HG03558 (cell line): Measurements from ENCODE around the gene PNKD.
"Not testable (repeated sequence)": the region's sequence is repeated elsewhere in the genome, so short reads cannot be mapped to it uniquely, and the experiment has no call there.

ENCODE experiments used
- ATAC-seq: cut with Tn5 transposase; IDR thresholded peaks from one replicate; pipeline ENCODE4 v1.9.1; 2021; ENCODE audit warnings: moderate number of reproducible peaks; ENCODE audit not compliant: unreplicated experiment; ENCODE audit errors: extremely low read depth

Gene PNKD

DNA sequence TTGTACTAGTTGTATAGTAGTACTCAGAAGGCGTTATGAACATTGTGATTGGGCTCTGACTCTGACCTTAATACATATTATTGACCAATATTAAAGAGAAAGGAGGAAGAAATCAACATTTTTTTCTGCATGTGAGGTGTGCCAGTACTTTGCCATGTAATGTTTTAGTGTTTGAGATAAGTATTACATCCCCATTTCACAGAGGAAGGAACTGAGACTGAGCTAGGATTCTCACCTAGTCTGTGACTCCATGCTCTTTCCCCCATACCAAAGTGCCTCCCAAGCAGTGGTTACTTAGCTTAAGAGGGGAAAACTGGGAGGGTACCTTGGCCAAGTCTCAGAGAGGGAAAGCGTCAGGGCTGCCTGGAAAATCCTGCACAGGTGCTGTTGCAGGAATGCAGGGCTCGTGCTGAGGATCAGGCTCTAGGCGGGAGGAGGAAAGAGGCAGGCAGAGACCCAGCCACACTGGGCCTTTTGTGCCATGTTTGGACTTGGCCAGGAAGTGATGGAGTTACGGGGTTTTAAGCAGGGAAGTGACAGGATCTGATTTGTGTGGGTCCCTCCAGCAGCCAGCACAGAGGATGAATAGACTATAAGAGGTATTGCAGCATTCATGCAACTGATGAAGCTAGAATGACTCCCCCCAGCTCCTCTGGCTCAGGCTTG, 1.7 kb downstream of the PNKD start:
- ATAC-seq = no peak

DNA sequence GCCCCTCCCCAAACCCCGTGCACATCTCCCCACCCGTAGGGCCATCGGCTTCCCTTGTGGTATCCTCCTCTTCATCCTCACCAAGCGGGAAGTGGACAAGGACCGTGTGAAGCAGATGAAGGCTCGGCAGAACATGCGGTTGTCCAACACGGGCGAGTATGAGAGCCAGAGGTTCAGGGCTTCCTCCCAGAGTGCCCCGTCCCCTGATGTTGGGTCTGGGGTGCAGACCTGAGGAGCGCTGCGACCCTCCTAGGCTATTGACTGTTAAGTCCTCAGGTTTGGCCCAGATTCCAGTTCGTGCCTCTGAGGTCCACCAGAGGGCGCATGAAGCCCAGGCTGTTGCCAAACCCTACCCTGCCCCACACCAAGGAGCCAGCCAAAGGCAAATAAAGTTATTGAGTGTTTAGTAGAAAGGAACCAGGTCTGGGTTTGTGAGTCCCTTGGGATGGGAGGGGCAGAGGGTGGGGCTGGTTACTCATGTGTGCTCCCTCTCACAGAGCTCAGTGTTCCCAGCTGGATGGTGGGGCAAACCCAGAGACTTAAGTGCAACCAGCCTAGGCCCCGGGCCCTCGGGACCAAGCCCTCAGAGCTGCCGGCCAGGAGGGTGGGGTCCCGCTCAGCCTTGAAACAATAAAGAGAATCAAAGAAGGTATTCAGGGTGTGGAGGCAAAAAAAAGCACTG, 2.4 kb downstream of the PNKD start:
- no peak for ATAC-seq

DNA sequence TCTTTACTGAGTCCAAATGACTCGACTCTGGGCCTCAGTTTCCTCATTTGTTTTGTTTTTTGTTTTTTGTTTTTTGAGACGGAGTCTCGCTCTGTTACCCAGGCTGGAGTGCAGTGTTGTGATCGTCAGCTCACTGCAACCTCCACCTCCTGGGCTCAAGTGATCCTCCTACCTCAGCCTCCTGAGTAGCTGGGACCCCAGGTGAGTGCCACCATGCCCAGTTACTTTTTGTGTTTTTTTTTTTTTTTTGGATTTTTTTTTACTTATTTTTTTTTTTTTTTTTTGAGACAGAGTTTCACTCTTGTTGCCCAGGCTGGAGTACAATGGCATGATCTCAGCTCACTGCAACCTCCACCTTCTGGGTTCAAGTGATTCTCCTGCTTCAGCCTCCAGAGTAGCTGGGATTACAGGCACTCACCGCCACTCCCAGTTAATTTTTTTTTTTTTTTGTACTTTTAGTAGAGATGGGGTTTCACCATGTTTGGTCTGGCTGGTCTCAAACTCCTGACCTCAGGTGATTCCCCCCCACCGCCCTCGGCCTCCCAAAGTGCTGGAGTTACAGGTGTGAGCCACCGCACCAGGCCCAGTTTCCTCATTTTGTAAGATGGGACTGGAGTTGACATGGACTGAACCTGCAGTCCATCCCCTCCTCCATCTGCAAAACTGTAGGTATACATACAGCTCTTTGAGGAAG, 3.0 kb downstream of the PNKD start:
- ATAC-seq = not testable (repeated sequence)

DNA sequence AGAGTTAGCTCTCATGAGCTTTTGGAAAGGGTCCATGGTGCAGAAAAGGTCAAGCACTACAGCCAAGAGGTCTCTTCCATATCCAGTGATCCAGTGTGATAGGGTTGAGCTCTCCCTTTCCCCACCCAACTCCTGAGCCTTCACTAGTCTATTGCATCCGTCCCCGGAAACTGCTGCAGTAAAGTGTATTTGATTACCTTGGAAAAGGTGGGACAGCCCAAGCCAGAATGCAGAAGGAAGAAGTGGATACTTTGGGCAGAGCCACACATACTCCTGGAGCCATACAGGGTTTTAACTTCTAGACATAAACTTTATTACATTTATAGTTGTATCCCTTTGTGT, 3.6 kb downstream of the PNKD start:
- ATAC-seq = no peak

DNA sequence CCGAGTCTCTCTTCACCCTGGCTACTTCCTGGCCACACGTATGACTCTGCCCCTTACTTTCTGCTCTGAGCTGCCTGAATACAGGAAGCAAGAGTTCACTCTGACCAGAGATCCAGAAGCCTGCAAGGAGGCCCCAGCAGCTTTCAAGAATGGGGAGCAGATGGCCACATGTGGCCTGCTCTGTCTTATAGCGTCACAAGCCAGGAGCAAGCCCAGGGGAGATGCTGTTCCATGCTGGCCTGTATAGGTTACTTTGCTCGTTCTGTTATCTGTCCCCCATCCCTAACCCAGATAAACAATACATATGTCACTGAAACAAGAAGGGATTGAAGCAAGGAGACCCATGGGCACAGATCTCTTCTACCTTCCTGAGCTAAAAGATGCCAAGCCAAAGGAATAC, 4.3 kb downstream of the PNKD start:
- ATAC-seq = no peak

DNA sequence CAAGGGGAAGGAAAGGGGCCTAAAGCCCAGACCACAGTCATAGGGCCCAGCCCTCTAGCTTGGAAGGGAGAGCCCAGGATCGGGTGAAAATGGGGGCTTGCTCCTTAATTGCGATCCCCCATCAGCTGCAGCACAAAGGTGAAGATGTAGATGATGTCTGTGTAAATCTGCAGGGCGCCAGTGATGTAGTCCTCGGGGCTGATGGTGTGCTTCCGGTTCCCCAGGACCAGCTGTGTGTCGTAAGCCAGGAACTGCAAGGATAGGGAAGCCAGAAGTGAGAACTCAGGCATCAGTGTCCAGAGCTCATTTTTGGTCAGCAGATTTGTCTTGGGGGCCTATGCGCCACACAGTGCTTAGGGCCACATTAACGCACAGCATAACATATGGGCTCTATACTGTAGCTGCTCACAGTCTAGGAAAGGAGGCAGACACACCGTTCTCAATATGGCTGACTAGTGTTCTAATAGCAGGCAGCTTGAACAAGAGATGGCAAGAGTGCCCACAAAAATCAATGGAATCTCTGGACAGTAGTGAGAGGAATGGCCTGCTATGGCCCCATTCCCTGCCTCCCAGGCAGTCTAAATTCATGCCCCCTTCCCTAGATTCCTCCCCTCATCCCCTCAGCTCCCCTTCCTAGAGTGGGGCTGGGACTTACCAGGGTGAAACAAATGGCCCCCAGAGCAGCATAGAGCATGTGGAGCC, 5.2 kb downstream of the PNKD start:
- no peak for ATAC-seq

DNA sequence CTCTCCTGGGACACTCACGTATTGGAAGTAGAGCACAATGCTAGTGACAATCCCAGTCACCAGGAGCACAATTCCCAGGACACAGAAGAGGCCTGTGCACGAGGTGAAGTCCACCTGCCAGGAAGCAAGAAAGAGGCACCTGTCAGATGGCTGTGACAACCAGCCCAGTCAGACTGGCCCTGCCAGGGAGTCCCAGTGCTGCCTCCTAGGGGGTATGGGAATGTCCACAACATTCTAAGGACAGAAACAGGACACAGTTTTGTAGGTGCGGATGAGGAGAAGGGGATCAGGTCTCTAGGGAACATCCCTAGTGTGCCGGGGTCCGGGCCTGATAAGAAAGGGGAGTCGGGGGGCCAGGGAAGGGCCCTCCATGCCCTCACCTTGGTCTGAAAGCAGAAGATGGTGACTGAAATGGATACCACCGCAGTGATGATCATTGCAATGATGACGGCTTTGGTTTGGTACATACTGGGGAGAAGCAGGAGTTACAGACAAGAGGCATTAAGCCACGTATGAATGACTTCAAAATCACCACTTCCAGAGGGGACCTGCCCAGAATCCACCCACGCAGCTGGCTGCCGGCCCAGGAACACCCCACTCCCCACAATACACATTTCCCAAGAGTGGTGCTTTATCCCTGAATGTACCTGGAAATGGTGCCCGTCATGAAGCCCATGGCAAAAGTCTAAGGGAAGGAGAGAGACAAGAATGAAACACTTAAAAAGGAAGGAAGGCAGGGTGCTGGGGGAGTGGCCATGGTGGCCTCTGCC, 6.9 kb downstream of the PNKD start:
- no peak for ATAC-seq

DNA sequence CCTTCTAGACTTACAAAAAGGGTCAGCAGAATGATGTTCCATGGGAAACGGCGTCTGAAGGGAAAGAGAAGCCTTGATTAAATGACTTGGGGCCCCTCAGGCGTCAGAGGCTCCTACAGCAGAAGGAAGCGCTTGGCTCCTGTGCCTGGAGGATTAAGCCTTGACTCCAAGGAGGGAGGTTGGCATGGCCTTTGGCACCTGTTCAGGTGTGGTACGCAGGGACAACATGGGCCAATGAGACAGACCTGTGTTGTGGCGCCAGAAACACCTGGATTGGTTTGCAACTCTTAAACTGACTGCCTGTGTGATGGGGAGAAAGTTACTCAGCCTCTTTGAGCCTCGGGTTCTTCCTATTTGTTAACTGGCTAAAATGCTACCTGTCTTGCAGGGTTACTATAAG, 7.6 kb downstream of the PNKD start:
- ATAC-seq = no peak

DNA sequence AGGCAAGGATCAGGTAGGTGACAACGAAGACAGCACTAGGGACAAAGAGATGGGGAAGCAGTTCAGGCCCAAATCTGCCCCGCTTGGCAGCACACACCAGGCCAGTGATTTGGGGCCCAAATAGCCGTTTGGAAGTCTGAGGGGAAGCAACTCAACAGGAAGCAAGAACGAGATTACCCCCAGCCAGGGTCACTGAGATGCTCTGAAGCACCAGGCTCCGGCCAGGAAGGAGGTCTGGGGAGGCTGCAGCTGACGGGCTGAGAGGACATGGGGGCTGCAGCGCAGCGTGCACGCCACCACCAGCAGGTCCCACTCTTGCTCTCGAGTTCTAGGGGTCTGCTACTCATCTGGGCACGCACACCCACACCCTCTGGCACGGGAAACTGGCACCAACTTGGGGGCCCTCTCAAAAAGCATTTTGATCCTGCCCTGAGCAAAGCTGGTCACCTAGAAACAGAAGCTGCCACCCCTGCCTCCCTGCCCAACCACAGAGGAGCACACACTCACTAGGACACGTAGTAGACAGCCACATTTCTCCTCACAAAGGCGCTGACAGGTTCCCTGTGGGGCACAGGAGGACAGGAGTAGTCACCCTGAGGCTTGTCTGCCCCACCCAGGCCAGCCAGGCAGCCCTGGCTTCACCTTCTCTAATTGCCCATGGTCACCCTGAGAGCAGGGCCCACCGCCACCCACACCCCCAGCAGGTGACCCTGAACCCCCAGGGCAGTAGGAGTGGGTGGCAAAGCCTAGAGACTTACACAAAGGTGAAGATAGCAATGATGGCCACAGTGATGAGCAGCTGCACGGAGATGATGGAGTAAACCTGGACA, 8.4 kb downstream of the PNKD start:
- no peak for ATAC-seq

DNA sequence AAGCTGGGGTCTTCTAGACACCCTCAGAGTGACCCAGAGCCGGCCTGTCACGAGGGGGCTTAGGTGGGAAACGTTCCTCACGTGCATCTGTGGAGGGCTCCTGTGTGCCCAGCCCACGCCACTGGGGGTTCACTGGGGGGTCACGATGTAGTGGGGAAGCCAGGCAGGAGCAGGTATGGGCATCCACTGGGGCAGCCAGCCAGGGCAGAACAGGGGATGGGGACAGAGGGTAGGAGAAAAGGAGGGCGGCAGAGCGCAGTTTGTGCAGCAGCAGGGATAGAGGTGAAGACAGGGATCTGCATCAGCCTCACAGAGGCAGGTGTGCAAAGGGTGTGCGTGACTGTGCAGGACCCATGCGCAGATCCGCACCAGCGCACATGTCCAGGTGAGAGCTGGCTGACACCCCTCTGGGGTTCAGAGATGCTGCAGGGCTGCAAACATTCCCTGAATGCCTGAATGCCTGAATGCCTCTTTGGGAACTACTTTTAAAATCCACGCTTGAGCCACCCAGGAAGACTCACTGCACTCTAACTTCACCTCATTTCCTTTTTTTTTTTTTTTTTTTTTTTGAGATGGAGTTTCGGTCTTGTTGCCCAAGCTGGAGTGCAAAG, 10.0 kb downstream of the PNKD start:
- no peak for ATAC-seq

DNA sequence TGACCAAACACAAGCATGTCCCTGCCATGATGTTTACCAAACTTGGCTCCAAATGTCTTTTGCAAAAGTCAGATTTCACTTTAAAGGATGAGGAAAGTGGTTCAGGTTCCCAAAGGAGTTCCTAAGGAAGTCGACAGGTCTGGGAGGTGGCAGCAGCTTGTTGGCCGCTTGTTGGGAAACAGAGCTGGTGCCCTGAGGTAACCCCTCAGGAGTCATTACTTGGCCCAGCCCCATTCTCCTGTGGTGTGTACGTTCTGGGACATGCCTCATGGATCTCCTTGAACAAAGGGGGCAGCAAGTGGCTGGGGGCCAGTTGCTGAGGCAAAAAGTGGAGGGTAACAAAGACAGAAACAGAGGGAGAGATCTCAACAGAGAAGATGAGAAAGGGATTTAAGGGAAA, 11.1 kb downstream of the PNKD start:
- ATAC-seq = no peak

DNA sequence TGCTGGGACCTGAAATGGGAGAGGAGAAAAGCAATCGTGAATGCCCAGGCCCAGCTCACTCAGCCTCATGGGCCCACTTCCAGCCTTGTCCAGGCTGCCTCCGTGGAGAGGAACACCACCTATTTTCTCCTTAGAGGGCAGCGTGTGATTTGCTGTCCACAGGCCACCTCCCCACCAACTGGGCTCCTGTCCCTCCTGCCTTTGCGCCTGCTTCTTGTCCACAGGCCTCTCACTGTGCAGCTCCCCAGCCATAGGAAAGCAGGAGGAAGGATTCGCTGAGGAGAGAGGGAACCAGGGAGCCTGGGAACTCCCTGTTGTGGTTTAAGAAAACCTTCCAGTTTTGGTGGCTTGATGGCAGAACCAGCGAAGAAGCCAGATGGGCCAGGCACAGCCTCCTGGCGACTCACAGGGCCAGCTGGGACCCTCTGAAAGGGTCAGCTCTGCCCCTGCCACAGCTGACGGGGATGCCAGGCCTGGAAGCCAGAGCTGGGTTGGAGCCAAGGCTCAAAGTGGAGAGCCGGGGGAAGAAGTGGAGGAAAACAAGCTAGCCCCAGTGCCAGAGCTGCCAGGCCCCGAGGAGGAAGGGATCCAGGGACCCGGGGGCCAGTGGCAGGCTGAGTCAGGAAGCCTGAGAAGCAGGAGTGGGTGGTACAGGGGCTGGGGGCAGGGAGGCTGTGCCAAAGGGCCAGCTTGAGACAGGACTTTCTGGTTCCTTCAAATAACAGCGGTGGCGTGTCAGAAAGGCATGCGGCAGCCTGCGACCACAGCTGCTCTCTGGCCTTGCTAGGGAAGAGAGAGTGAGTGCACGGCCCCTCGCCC, 12.1 kb downstream of the PNKD start:
- no peak for ATAC-seq

DNA sequence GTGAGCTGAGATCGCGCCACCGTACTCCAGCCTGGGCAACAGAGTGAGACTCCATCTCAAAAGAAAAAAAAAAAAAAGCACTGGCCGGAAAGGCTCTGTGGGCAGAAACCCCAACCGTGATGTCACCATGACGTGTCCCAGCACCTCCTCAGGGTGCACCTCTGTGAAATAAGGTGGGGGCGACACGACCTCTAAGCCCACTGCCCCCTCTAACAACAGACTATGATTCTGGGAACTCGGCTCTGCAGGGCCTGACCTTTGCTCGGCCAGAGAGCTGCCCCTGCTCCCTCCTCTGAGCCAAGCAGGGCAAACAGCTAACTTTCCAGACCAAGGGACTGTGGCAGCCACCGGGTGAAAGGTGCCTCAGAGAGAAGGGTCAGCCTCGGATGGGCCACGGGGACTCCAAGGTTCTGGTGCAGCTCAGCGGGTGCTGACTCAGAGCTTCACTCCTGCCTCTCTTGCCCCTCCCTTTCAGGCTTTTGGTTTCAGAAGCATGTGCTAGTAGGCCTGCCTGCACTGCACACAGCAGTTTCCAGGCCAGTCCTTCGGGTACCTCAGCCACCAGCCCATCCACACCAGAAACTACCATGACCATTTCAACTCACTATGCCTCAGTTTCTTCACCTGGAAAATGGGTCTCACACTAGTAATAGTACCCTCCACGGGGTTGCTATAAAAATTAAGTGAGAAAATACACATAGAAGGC, 13.9 kb downstream of the PNKD start:
- ATAC-seq = peak; percentile 35

DNA sequence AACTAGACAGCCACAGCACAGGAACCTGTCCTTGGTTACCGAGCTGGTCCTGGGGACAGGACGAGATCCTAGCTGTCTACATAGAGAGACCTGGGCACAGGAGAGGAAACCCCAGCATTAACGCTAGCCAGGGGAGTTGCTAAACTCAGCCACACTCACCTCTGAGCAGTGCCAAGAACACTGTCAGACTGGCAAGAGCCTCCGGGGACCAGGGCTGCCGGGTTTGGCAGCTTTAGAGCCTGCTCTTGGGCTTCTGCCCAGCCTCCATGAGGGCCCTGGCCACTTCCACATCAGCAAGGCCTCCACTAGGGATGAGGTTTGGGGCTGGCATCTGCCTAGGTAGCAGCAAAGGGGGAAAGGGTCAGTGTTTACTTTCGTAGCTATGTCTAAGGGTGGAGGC, 15.3 kb downstream of the PNKD start:
- ATAC-seq = no peak

DNA sequence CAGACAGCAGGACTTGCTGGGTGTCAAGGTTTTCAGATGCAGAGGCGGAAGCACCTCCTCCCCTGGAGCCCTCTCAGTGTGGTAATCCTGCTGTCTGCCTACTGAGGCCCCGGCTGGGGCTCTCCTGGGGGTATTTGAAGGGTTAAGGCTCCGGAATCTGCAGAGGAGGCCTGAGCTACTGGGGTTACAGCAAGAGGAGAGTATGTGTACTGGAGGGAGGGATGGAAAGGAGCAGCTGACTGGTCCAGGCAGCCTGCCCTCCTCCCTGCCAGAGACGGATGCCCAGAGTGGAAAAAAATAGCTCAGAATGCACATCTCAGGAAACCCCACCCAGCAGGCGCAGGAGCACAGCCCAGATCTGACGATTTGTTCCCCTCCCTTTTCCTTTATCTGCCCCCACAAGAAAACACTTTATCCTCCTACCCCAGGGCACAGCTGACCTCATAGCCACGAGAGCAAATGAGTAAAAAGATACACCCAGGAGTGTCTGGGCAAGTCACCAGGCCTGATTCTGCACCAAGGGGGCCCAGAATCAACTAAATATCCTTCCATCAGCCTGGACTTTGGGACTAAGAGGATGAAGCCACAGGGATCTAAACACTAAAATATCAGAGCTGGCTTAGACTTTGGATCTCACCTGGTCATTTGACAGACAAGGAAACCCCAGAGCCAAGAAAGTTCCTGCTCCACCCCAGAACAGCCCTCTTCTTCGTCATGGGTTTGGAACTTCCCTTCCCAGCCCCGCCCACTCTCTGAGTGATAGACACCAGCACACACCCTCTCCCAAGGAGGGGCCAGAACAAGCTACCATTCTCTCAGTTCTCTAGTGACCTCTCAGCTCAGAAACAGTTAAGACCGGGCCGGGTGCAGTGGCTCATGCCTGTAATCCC, 16.5 kb downstream of the PNKD start:
- ATAC-seq = peak; percentile 45

DNA sequence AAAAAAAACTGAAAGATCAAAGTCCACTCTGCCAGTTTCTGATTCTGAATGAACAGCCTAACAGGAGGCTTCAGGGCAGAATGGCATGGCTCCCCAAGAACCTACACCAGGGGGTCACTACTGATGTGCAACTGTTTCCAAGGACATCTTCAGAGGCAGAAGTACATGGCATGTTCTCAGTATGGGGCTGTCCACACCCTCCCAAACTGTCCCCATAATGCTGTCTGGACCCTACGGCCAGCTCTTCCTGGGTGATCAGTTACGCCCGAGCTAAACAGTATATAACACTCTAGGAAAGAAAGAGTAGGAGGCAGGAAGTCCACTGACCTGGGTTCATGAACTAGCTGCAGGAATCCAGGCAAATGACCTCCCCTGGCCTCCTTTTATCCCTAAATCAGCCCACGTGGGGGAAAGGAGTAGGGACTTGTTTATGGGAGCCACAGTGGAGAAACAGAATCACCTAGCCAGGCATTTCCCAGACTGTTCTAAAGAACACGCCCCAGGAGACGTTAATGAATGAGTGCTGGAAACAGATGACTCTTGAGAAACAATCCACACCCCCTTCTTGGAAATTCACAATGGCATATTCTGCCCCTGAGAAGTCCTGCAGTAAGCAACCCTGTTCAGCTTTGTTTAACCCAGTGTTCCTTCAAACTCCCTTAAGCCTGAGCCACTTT, 19.5 kb downstream of the PNKD start:
- no peak for ATAC-seq
